Gastroesophageal sphincter (tissue), 4 donors: ENCODE data around the gene OR1I1. TPM values are rescaled to one million over a fixed set of nuclear protein-coding genes. Genes with fewer than 3 reads are reported as not detected.

Source experiments
- ATAC-seq: fragments of 150-250 bp; one replicate; pipeline ENCODE4 v1.9.1; 2016; ENCODE audit warnings: mild to moderate bottlenecking, moderate library complexity
- H3K27ac ChIP-seq, 4 donors: fragments of 200-600 bp; sonication (generic) in 3 of 4; 1 replicate in 3 of 4; 2 replicates in 1 of 4; pipeline ENCODE4 v1.5.1; 2016 to 2019
- H3K27me3 ChIP-seq: fragments of 200-600 bp; sonication (generic); one replicate; pipeline ENCODE4 v1.5.1; 2019
- H3K36me3 ChIP-seq, 2 donors: fragments of 200-600 bp; sonication (generic); one replicate each; pipeline ENCODE4 v1.5.1; 2019; ENCODE audit warnings: control low read depth in 1 of 2
- H3K4me1 ChIP-seq, 3 donors: fragments of 200-600 bp; sonication (generic); 1 replicate in 2 of 3; 2 replicates in 1 of 3; pipeline ENCODE4 v1.5.1; 2016 to 2019; ENCODE audit warnings: control low read depth in 2 of 3
- H3K4me3 ChIP-seq, 2 donors: fragments of 200-600 bp; sonication (generic); one replicate each; pipeline ENCODE4 v1.5.1; 2019; ENCODE audit warnings: mild to moderate bottlenecking in 1 of 2, moderate library complexity in 1 of 2
- H3K9me3 ChIP-seq, 3 donors: fragments of 200-600 bp; sonication (generic); one replicate each; pipeline ENCODE4 v1.5.1; 2017 to 2019; ENCODE audit warnings: control low read depth in 2 of 3
- CTCF ChIP-seq, 4 experiments: fragments of 200-600 bp in 2 of 4; fragments of 450-650 bp in 2 of 4; sonication (generic) in 1 of 4; IDR thresholded peaks; one replicate each; pipeline ENCODE4 v1.5.1; 2017 to 2019; ENCODE audit warnings: antibody characterized with exemption in 4 of 4, mild to moderate bottlenecking in 2 of 4, moderate library complexity in 2 of 4
- EP300 ChIP-seq: sonication (generic); formaldehyde crosslinking; IDR thresholded peaks from one replicate; pipeline ENCODE4 v1.6.1; 2017; ENCODE audit warnings: antibody characterized with exemption, mild to moderate bottlenecking
- POLR2A ChIP-seq, 2 donors: fragments of 450-650 bp; IDR thresholded peaks; one replicate each; pipeline ENCODE4 v1.6.1; 2017; ENCODE audit warnings: antibody characterized with exemption in 2 of 2, mild to moderate bottlenecking in 2 of 2, moderate library complexity in 1 of 2
- POLR2AphosphoS5 ChIP-seq: sonication (generic); formaldehyde crosslinking; IDR thresholded peaks from one replicate; pipeline ENCODE4 v1.6.1; 2017; ENCODE audit warnings: antibody characterized with exemption
- WGBS, 2 donors: methylation state at CpG; one replicate each; pipeline ENCODE4 v1.1.5; 2018; ENCODE audit warnings: low coverage in 1 of 2; 5-methylcytosine and 5-hydroxymethylcytosine counted together
- total RNA-seq, 4 donors: library from RNA; depleted of rRNA; stranded (reverse); fragments of >200 nt; gene quantifications; one replicate each; pipeline ENCODE4 v1.1.0, GENCODE V29; 2016

The OR1I1 gene
- total RNA-seq, 4 donors from 2014 or later, result not detected

- peaks cover 0 to 48% of the 10 kb centered on the region in 2 donors for H3K36me3 ChIP-seq
- WGBS, 2 donors, result 36% methylated on average over 8 to 10 of the region's 10 CpGs
- peaks cover 0 to 18% (median 0%) of the 10 kb centered on the region in 3 donors for H3K9me3 ChIP-seq
- H3K27ac ChIP-seq, result peak overlapping the region; percentile 87 to 97 (median 93)
- TF ChIP-seq EP300 (no peak), CTCF (IDR thresholded peaks at IDR 0.05) (no peak), POLR2AphosphoS5 (no peak), POLR2A (IDR thresholded peaks at IDR 0.05) (no peak)
- H3K4me3 ChIP-seq, result peak overlapping the region; percentile 97
- peak; percentile 18 for ATAC-seq
- H3K4me1 ChIP-seq, result peaks cover 0 to 23% (median 5%) of the 10 kb centered on the region in 3 donors
- H3K27me3 ChIP-seq, result no peaks in the 10 kb centered on the region
Measured at GRCh38 chr19:15108145-15108844, 26.3 kb downstream of the OR1I1 start.

GRCh38 chr19:15108845-15109767 lies 27.1 kb downstream of the OR1I1 start:
- TF ChIP-seq EP300, result no peak
- no peak for TF ChIP-seq POLR2A (IDR thresholded peaks at IDR 0.05)
- TF ChIP-seq CTCF (IDR thresholded peaks at IDR 0.05), result no peak
- TF ChIP-seq POLR2AphosphoS5, result no peak
- Histone ChIP-seq H3K27me3 (no peaks in the 10 kb centered on the region), H3K4me1 (peaks cover 0 to 25% (median 5%) of the 10 kb centered on the region in 3 donors), H3K4me3 (peak overlapping the region in 1 of 2 donors; percentile 97), H3K36me3 (peaks cover 0 to 56% of the 10 kb centered on the region in 2 donors), H3K27ac (peak overlapping the region in 3 of 4 donors; percentile 91 to 97 (median 95)), H3K9me3 (peaks cover 0 to 9% (median 0%) of the 10 kb centered on the region in 3 donors)
- ATAC-seq, result no peak
- WGBS, 2 donors, result 74% methylated on average over 3 of the region's 21 CpGs; no CpG with 5 or more reads in 1 of the 2 donors

- H3K4me3 ChIP-seq, result no peak overlapping the region
- H3K27me3 ChIP-seq, result no peaks in the 10 kb centered on the region
- no peak for ATAC-seq
- peaks cover 0 to 64% of the 10 kb centered on the region in 2 donors for H3K36me3 ChIP-seq
- peaks cover 0 to 2% (median 0%) of the 10 kb centered on the region in 3 donors for H3K9me3 ChIP-seq
- H3K27ac ChIP-seq, result peak overlapping the region in 2 of 4 donors; percentile 95 to 97
- H3K4me1 ChIP-seq, result peaks cover 0 to 33% (median 5%) of the 10 kb centered on the region in 3 donors
- TF ChIP-seq POLR2AphosphoS5, result no peak
- no peak for TF ChIP-seq POLR2A (IDR thresholded peaks at IDR 0.05)
- no peak for TF ChIP-seq EP300
- no peak for TF ChIP-seq CTCF (IDR thresholded peaks at IDR 0.05)
- WGBS, 2 donors, result no CpG with 5 or more reads among the region's 49 CpGs
Measured at GRCh38 chr19:15109768-15110417, 27.9 kb downstream of the OR1I1 start.

- WGBS, 2 donors, result no CpG with 5 or more reads among the region's 17 CpGs
- H3K4me3 ChIP-seq, result no peak overlapping the region
- TF ChIP-seq POLR2A (IDR thresholded peaks at IDR 0.05) (no peak), POLR2AphosphoS5 (no peak), CTCF (IDR thresholded peaks at IDR 0.05) (no peak), EP300 (no peak)
- H3K4me1 ChIP-seq, result peaks cover 0 to 38% (median 11%) of the 10 kb centered on the region in 3 donors
- H3K27me3 ChIP-seq, result no peaks in the 10 kb centered on the region
- peaks cover 0 to 70% of the 10 kb centered on the region in 2 donors for H3K36me3 ChIP-seq
- ATAC-seq, result no peak
- no peaks in the 10 kb centered on the region for H3K9me3 ChIP-seq
- no peak overlapping the region for H3K27ac ChIP-seq
Measured at GRCh38 chr19:15110418-15110815, 28.4 kb downstream of the OR1I1 start.
